Bronchial epithelial cell (primary cell): Measurements from ENCODE around the gene OSMR. TPM values are rescaled to one million over a fixed set of nuclear protein-coding genes. Genes with fewer than 3 reads are reported as not detected.
"Not testable (repeated sequence)": the region's sequence is repeated elsewhere in the genome, so short reads cannot be mapped to it uniquely, and the experiment has no call there.

Source experiments
- DNase-seq: peaks from one replicate; pipeline ENCODE4 v3.0.0-alpha.2; 2010; ENCODE audit warnings: low read depth
- FAIRE-seq: peaks from 2 replicates; lab custom pipeline; 2011; peaks lifted over from hg19 to GRCh38; lab: Jason Lieb, UNC
- H3K27me3 ChIP-seq: 2 replicates; pipeline ENCODE4 v1.5.1; 2011; ENCODE audit warnings: low read length; ENCODE audit not compliant: control insufficient read depth, insufficient read depth
- H3K36me3 ChIP-seq: 2 replicates; pipeline ENCODE4 v1.5.1; 2011; ENCODE audit warnings: low read length; ENCODE audit not compliant: control insufficient read depth, insufficient read depth
- H3K4me3 ChIP-seq: 2 replicates; pipeline ENCODE4 v1.5.1; 2011; ENCODE audit warnings: mild to moderate bottlenecking, low read depth, low read length, control low read depth
- CTCF ChIP-seq: IDR thresholded peaks from 2 replicates; pipeline ENCODE4 v1.5.1; 2011; ENCODE audit warnings: mild to moderate bottlenecking, moderate library complexity, low read length, control low read depth, inconsistent platforms; ENCODE audit not compliant: insufficient read depth, severe bottlenecking
- total RNA-seq: library from RNA; depleted of rRNA; stranded (reverse); fragments of >200 nt; gene quantifications from 2 replicates; pipeline ENCODE4 v1.2.1, GENCODE V29; 2014

Gene OSMR
- total RNA-seq, 1 donor from 2014 or later: 36.9 TPM

- H3K36me3 ChIP-seq: peaks cover 2% of the 10 kb centered on the region
- TF ChIP-seq CTCF: no peak
- FAIRE-seq: no peak
- H3K4me3 ChIP-seq: no peak overlapping the region
- H3K27me3 ChIP-seq: no peaks in the 10 kb centered on the region
- no peak for DNase-seq
Observed at GRCh38 chr5:38858839-38859238, 13.0 kb downstream of the OSMR start.

- not testable (repeated sequence) for H3K36me3 ChIP-seq, H3K4me3 ChIP-seq, DNase-seq, H3K27me3 ChIP-seq, FAIRE-seq
Observed at GRCh38 chr5:38861986-38862770, 16.4 kb downstream of the OSMR start.

- Histone ChIP-seq H3K36me3 (peaks cover 4% of the 10 kb centered on the region), H3K27me3 (no peaks in the 10 kb centered on the region), H3K4me3 (no peak overlapping the region)
- DNase-seq (no peak), FAIRE-seq (no peak)
- no peak for TF ChIP-seq CTCF
Observed at GRCh38 chr5:38866362-38867031, 20.7 kb downstream of the OSMR start.

GRCh38 chr5:38867032-38867398 is 21.2 kb downstream of the OSMR start:
- no peaks in the 10 kb centered on the region for H3K27me3 ChIP-seq
- no peak for TF ChIP-seq CTCF
- FAIRE-seq: no peak
- no peak for DNase-seq
- peaks cover 4% of the 10 kb centered on the region for H3K36me3 ChIP-seq
- no peak overlapping the region for H3K4me3 ChIP-seq

GRCh38 chr5:38867416-38867815 is 21.6 kb downstream of the OSMR start:
- TF ChIP-seq CTCF: no peak
- FAIRE-seq (no peak), DNase-seq (no peak)
- Histone ChIP-seq H3K4me3 (no peak overlapping the region), H3K27me3 (no peaks in the 10 kb centered on the region), H3K36me3 (peaks cover 4% of the 10 kb centered on the region)

GRCh38 chr5:38870595-38870994 is 24.8 kb downstream of the OSMR start:
- Histone ChIP-seq H3K27me3 (no peaks in the 10 kb centered on the region), H3K4me3 (no peak overlapping the region), H3K36me3 (peaks cover 6% of the 10 kb centered on the region)
- TF ChIP-seq CTCF: no peak
- FAIRE-seq (no peak), DNase-seq (no peak)
